Fibroblast of pulmonary artery (primary cell): Measurements from ENCODE around the gene SLC35D1.
A peak's percentile ranks its signal among the peaks of the same experiment; 100 is the strongest.

Experiments
- DNase-seq: peaks from one replicate; pipeline ENCODE4 v3.0.0-alpha.2; 2010; ENCODE audit warnings: low read depth
- H3K4me3 ChIP-seq: replicated peaks from 2 replicates; pipeline ENCODE4 v1.5.1; 2011; ENCODE audit warnings: low read depth, mild to moderate bottlenecking, control low read depth, low read length, moderate library complexity
- TF ChIP-seq, protein P1 (sequence below): IDR thresholded peaks from 2 replicates; pipeline ENCODE4 v1.5.1; 2011; ENCODE audit warnings: mild to moderate bottlenecking, control low read depth, low read length, inconsistent platforms; ENCODE audit errors: missing control alignments

Gene SLC35D1

DNA sequence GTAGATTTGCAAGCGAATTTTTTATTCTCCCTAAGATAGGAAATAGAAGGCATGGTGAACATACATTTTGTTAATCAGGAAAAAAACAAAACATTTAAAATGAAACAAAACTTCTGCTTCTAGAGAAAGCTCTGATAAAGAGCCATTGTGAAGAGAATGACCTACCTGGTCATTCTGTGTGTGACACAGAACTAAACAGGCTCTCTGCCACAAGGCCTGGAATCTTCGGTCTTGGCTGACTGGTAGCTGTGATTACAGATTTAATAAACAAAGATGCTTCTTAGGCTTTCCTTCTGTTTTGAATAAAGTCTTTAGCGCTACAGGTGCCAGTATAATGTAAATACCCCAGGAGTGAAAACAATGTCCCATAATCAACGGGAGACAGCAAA, 22.1 kb downstream of the SLC35D1 start:
- no peak for DNase-seq
- TF ChIP-seq, protein P1, sequence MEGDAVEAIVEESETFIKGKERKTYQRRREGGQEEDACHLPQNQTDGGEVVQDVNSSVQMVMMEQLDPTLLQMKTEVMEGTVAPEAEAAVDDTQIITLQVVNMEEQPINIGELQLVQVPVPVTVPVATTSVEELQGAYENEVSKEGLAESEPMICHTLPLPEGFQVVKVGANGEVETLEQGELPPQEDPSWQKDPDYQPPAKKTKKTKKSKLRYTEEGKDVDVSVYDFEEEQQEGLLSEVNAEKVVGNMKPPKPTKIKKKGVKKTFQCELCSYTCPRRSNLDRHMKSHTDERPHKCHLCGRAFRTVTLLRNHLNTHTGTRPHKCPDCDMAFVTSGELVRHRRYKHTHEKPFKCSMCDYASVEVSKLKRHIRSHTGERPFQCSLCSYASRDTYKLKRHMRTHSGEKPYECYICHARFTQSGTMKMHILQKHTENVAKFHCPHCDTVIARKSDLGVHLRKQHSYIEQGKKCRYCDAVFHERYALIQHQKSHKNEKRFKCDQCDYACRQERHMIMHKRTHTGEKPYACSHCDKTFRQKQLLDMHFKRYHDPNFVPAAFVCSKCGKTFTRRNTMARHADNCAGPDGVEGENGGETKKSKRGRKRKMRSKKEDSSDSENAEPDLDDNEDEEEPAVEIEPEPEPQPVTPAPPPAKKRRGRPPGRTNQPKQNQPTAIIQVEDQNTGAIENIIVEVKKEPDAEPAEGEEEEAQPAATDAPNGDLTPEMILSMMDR, result no peak

DNA sequence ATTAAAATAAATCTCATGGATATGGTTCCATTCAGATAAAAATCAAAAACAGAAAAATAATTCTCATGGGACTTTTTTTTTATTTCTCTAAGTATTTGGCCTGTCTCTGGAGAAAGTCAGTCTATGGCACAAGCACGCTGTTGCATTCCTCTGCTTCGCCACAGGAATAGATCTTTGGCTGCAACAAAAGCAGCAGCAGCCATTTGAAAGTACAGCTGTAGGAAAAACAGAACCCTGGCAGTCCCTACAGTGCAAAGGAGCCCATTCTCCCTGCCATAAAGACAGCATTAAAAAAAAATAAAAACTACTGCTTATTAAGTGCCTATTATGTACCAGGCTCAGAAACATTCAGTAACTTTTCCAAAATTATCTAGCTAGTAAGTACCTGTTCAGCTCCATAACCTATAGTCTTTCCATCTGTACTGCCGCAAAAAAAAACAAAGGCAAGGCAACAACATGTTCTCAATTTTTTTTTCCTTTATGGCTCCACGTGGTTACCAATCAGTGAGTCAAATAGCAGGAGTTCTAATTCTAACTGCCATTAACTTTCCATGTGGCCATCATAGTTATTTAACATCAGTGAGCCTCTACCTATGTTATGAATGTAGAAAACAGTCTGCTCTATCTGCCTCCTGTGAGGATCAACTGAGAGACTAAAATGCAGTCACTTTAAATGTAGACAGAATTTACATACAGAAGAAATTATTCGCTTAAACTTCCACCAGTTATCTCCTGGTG, 22.7 kb downstream of the SLC35D1 start:
- H3K4me3 ChIP-seq, result no peak overlapping the region
- DNase-seq, result no peak
- TF ChIP-seq, protein P1, result no peak

More for the DNA sequence above, 22.1 kb downstream of the SLC35D1 start:
- H3K4me3 ChIP-seq, result no peak overlapping the region

DNA sequence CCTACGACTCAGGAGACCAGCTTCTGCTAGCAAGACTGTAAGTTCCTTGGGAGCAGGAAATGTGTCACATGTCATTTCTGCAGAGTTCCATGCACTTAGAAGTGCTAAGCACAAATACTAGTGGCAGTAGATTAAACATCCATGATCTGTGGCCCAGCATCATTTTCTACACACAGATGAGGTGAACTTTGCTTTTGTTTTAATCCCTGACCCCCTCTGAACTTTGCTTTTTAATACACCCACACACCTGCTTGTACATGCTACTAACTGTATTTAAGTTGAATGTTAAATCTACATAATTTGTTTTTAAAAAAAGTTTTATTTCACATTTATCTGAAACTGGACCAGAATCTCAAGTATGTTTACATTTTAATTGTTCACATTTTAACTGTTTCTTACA, 24.5 kb downstream of the SLC35D1 start:
- TF ChIP-seq, protein P1, result no peak

DNA sequence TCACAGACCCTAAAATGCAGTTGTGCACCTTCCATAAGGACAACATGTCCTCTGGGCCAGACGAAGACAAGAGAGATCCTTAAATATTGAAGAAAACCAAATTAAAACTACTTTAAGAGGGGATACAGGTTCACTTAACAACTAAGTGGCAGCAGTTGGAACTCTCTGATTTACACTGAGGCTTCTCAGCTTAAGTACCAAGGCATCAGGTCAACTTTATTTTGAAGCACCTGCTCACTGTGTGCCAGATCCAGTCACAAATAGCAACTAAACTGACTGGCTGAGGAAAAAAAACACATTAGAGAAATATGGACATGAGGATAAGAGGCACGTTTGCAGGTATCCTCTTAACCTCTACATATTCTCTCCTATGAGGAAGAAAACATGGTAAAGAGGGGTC, 33.2 kb downstream of the SLC35D1 start:
- TF ChIP-seq, protein P1, result no peak
- no peak overlapping the region for H3K4me3 ChIP-seq
- no peak for DNase-seq

More for the DNA sequence above, 24.5 kb downstream of the SLC35D1 start:
- no peak for DNase-seq
- no peak overlapping the region for H3K4me3 ChIP-seq

DNA sequence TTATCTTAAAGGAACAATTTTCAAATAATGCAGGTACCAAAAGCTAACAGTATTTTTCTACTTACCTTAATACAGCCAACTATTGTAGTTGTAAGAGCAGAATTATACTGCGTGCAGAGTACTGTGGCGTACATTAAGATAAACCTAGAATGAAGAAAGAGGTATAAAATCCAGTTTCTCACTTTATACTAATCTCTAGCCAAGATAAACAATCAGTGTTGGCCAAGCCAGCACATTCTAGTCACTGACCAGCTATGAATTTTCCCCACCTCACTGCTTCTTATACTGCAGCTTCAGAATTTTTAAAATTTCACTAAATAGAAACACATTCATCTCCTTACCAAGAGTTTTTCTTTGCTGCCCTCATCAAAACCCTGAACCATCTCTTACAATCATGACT, 33.6 kb downstream of the SLC35D1 start:
- DNase-seq, result peak; percentile 60
- TF ChIP-seq, protein P1, result no peak
- no peak overlapping the region for H3K4me3 ChIP-seq

DNA sequence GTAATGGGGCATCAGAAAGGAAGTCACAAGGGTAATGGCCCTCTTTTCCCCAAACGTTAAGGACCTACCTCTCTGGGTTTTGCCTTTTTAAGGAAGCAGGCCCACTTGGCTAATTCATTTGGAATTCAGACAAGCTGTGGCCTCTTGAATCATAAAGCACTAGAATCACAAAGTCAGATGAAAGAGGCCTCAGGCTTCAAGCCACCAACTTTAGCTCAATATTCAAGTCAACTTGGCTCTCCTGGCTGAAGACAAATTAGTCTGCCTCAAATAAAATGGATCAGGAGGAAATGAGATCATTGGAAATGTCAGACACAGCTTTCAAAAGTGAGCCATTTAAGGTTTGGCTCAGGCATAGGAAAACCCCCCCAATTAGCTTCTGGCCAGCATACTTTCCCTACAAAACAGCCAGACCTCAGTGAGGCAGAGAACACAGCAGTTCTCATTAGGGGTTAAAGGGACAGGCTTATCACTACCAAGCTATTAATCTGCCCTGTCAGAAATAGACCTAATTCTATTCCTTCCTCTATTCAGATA, 34.3 kb downstream of the SLC35D1 start:
- TF ChIP-seq, protein P1, result no peak
- DNase-seq, result peak; percentile 74

DNA sequence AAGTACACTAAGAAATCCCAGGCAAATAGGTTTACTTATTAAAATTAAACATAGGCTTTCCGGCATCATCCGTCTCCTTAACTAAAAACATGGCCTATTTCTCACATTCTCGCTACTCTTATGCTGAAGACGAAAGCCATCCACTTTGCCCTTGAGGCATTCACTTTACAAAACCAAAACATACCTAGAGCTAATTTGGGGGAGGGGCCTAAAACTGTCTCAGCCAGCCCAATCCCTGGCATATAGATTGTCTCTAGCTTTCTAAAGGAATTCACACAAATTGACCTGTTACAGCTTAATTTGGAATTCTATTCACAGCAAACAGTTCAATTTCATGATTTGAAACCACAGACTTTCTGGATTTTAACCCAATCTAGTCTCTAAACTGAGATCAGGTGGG, 34.8 kb downstream of the SLC35D1 start:
- DNase-seq, result no peak
- H3K4me3 ChIP-seq, result no peak overlapping the region
- TF ChIP-seq, protein P1, result no peak

More for the DNA sequence above, 34.3 kb downstream of the SLC35D1 start:
- H3K4me3 ChIP-seq, result no peak overlapping the region
